AG04450 (cell line): ENCODE results near the gene IL12RB2. TPM values are rescaled to one million over a fixed set of nuclear protein-coding genes. Genes with fewer than 3 reads are reported as not detected.

ENCODE experiments used
- CTCF ChIA-PET: fragments of 300-600, 350-600 bp; formaldehyde crosslinking; extraction: SDS; loops from one replicate; lab custom pipeline; 2022; ENCODE audit warnings: antibody characterized with exemption, inconsistent platforms; lab: Charles Lee
- POLR2A ChIA-PET: fragments of 350-600 bp; formaldehyde crosslinking; extraction: SDS; loops from one replicate; lab custom pipeline; 2021; ENCODE audit warnings: antibody characterized with exemption, inconsistent platforms; lab: Yijun Ruan, JAX
- DNase-seq: peaks from one replicate; pipeline ENCODE4 v3.0.0-alpha.2; 2011; ENCODE audit warnings: low read depth, low spot score
- H3K27ac ChIP-seq: one replicate; pipeline ENCODE4 v1.5.1; 2012; ENCODE audit warnings: low read depth, low read length, control low read depth
- H3K27me3 ChIP-seq: one replicate; pipeline ENCODE4 v1.6.0; 2012; ENCODE audit warnings: low read length; ENCODE audit not compliant: control insufficient read depth, insufficient read depth
- H3K4me3 ChIP-seq: 2 replicates; pipeline ENCODE4 v1.5.1; 2011; ENCODE audit warnings: mild to moderate bottlenecking, low read depth, low read length, control low read depth
- H3K9me3 ChIP-seq: 2 replicates; pipeline ENCODE4 v1.5.1; 2012; ENCODE audit warnings: low read length; ENCODE audit not compliant: control insufficient read depth, insufficient read depth
- polyA plus RNA-seq: library from polyadenylated mRNA; depleted of rRNA; stranded (reverse); fragments of >200 nt; gene quantifications from 2 replicates; pipeline ENCODE4 v1.2.3, GENCODE V29; 2011
- TF ChIP-seq, protein P1 (sequence below): IDR thresholded peaks from 2 replicates; pipeline ENCODE4 v1.5.1; 2011; ENCODE audit warnings: low read depth, low read length, control low read depth, inconsistent platforms

Gene IL12RB2
- polyA plus RNA-seq, 1 experiment, result not detected

- Histone ChIP-seq H3K9me3 (no peaks in the 10 kb centered on the region), H3K27ac (no peak overlapping the region), H3K27me3 (no peaks in the 10 kb centered on the region), H3K4me3 (no peak overlapping the region)
- POLR2A ChIA-PET, result no interaction called here
- TF ChIP-seq, protein P1, sequence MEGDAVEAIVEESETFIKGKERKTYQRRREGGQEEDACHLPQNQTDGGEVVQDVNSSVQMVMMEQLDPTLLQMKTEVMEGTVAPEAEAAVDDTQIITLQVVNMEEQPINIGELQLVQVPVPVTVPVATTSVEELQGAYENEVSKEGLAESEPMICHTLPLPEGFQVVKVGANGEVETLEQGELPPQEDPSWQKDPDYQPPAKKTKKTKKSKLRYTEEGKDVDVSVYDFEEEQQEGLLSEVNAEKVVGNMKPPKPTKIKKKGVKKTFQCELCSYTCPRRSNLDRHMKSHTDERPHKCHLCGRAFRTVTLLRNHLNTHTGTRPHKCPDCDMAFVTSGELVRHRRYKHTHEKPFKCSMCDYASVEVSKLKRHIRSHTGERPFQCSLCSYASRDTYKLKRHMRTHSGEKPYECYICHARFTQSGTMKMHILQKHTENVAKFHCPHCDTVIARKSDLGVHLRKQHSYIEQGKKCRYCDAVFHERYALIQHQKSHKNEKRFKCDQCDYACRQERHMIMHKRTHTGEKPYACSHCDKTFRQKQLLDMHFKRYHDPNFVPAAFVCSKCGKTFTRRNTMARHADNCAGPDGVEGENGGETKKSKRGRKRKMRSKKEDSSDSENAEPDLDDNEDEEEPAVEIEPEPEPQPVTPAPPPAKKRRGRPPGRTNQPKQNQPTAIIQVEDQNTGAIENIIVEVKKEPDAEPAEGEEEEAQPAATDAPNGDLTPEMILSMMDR, result no peak
- CTCF ChIA-PET, result interaction anchor here (0.6 to 7.6 kb wide), 20 partner anchors 8 to 413 kb away, joined by 3 to 218 read pairs (median 6); no protein-coding TSS in a partner anchor
- DNase-seq, result no peak
These were observed 39.3 kb downstream of the IL12RB2 start for GRCh38 chr1:67346982-67347381.

DNA sequence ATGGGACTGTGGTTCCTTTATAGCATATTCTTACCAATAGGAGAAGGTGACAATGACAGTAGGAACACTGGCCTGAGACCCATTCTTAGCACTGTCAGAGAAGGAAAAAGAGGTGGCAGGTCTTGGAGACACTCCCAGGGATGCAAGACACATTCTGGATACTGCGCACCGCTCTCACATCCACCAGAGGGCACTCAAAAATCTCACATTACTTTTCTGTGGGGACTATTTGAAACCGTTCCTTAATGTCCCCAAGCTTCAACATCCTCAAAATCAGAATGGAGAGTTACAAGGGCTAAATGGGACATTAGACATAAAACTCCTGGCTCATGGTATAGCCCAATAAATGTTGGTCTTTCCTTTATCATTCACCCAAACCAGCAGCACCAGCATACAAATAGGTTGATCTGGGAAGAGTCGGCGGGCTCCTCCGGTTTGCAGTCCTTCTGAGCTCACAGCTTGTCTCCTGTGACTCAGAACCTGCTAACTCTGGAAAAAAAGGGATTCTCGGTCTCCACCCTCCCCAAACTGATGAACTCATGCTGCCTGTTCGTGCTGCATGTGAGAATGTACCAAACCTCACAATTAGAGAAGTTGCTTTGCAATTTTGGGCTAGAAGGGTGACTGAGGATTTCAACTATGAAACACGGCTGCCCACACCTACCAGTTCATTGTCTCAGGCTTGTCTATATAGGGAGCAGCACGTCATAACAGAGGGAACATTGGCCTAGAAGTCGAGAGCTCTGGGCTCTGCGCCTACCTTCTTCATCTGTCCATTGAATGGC, 40.2 kb downstream of the IL12RB2 start:
- TF ChIP-seq, protein P1, result peak; percentile 90
- no peaks in the 10 kb centered on the region for H3K27me3 ChIP-seq
- H3K27ac ChIP-seq, result no peak overlapping the region
- H3K4me3 ChIP-seq, result no peak overlapping the region
- CTCF ChIA-PET, result interaction anchor here (0.6 to 7.6 kb wide), 30 partner anchors 9 to 412 kb away, joined by 3 to 218 read pairs (median 4); partner anchors contain the start of gene SERBP1
- DNase-seq, result no peak
- POLR2A ChIA-PET, result no interaction called here
- no peaks in the 10 kb centered on the region for H3K9me3 ChIP-seq

- ChIA-PET POLR2A (no interaction called here), CTCF (interaction anchor here (0.5 to 7.6 kb wide), 18 partner anchors 9 to 158 kb away, joined by 3 to 218 read pairs (median 4); partner anchors contain the start of gene SERBP1)
- H3K27ac ChIP-seq, result no peak overlapping the region
These were observed 41.0 kb downstream of the IL12RB2 start for GRCh38 chr1:67348586-67349252.

GRCh38 chr1:67350783-67351182, 43.1 kb downstream of the IL12RB2 start:
- Histone ChIP-seq H3K9me3 (no peaks in the 10 kb centered on the region), H3K27me3 (no peaks in the 10 kb centered on the region), H3K4me3 (no peak overlapping the region), H3K27ac (no peak overlapping the region)
- TF ChIP-seq, protein P1, result no peak
- DNase-seq, result no peak
- ChIA-PET CTCF (interaction anchor here (0.6 to 7.6 kb wide), 2 partner anchors 151 to 354 kb away, joined by 3 to 218 read pairs; no protein-coding TSS in a partner anchor), POLR2A (no interaction called here)

More at GRCh38 chr1:67348586-67349252, 41.0 kb downstream of the IL12RB2 start:
- no peak for DNase-seq
- Histone ChIP-seq H3K27me3 (no peaks in the 10 kb centered on the region), H3K4me3 (no peak overlapping the region), H3K9me3 (no peaks in the 10 kb centered on the region)
- TF ChIP-seq, protein P1, result no peak

GRCh38 chr1:67352211-67352610, 44.5 kb downstream of the IL12RB2 start:
- no peak overlapping the region for H3K27ac ChIP-seq
- DNase-seq, result no peak
- TF ChIP-seq, protein P1, result no peak
- H3K4me3 ChIP-seq, result no peak overlapping the region
- POLR2A ChIA-PET, result no interaction called here
- H3K9me3 ChIP-seq, result no peaks in the 10 kb centered on the region
- no peaks in the 10 kb centered on the region for H3K27me3 ChIP-seq
- CTCF ChIA-PET, result interaction anchor here (0.6 to 7.6 kb wide), 2 partner anchors 16 to 150 kb away, joined by 3 to 218 read pairs; no protein-coding TSS in a partner anchor
